Liver (tissue), 3 donors: Measurements from ENCODE around the gene LPP.

Experiments
- CTCF ChIP-seq: fragments of 150-350 bp; IDR thresholded peaks from 2 replicates; pipeline ENCODE4 v1.5.1; 2017; ENCODE audit warnings: improper control_type of control experiment, low read depth, low read length; ENCODE audit not compliant: missing input control
- FOXA1 ChIP-seq: IDR thresholded peaks from 2 replicates; pipeline ENCODE4 v1.6.1; 2016; ENCODE audit warnings: antibody characterized with exemption
- FOXA2 ChIP-seq: IDR thresholded peaks from 2 replicates; pipeline ENCODE4 v1.6.1; 2016; ENCODE audit warnings: antibody characterized with exemption
- HNF4G ChIP-seq: IDR thresholded peaks from 2 replicates; pipeline ENCODE4 v1.6.1; 2016; ENCODE audit warnings: antibody characterized with exemption
- JUND ChIP-seq, 2 donors: IDR thresholded peaks; 2 replicates each; pipeline ENCODE4 v1.6.1; 2016; ENCODE audit warnings: antibody characterized with exemption in 2 of 2
- RAD21 ChIP-seq, 2 donors: IDR thresholded peaks; 2 replicates each; pipeline ENCODE4 v1.6.1; 2016; ENCODE audit warnings: antibody characterized with exemption in 2 of 2, mild to moderate bottlenecking in 2 of 2
- SP1 ChIP-seq: IDR thresholded peaks from 2 replicates; pipeline ENCODE4 v1.6.1; 2018; ENCODE audit warnings: antibody characterized with exemption, mild to moderate bottlenecking
- TAF1 ChIP-seq: conservative IDR thresholded peaks from 2 replicates; pipeline ENCODE4 v1.6.1; 2016; ENCODE audit warnings: antibody characterized with exemption, mild to moderate bottlenecking
- TF ChIP-seq, protein P1 (sequence below): IDR thresholded peaks from 2 replicates; pipeline ENCODE4 v1.6.1; 2016; ENCODE audit warnings: antibody characterized with exemption
- TF ChIP-seq, protein P2 (sequence below): IDR thresholded peaks from 2 replicates; pipeline ENCODE4 v1.6.1; 2016; ENCODE audit warnings: antibody characterized with exemption
- donor health status: healthy.
- donor health status: healthy.

DNA sequence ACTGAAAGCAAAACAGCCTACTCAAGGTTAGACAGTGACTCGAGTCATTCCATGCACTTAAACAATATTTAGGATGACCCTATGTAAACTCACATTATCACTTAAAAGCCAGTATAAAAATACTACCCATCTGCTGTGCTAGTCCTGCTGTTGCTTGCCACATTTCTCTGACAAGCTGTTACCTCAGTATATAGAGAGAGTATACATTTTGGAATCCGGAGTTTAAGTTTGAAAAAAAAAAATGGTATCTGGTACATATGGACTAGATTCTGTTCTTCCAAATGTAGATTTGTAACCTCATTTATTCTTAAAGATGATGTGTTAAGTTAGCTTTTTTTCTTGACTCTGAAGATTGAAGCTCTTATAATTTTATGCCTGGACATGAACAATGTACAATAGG, 514.0 kb downstream of the LPP start:
- no peak for TF ChIP-seq CTCF
- TF ChIP-seq RAD21 (IDR thresholded peaks at IDR 0.05): no peak
- TF ChIP-seq, protein P1, sequence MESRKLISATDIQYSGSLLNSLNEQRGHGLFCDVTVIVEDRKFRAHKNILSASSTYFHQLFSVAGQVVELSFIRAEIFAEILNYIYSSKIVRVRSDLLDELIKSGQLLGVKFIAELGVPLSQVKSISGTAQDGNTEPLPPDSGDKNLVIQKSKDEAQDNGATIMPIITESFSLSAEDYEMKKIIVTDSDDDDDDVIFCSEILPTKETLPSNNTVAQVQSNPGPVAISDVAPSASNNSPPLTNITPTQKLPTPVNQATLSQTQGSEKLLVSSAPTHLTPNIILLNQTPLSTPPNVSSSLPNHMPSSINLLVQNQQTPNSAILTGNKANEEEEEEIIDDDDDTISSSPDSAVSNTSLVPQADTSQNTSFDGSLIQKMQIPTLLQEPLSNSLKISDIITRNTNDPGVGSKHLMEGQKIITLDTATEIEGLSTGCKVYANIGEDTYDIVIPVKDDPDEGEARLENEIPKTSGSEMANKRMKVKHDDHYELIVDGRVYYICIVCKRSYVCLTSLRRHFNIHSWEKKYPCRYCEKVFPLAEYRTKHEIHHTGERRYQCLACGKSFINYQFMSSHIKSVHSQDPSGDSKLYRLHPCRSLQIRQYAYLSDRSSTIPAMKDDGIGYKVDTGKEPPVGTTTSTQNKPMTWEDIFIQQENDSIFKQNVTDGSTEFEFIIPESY: no peak
- TF ChIP-seq JUND (IDR thresholded peaks at IDR 0.05): no peak
- TF ChIP-seq FOXA2: no peak
- no peak for TF ChIP-seq SP1
- no peak for TF ChIP-seq FOXA1
- TF ChIP-seq HNF4G: no peak
- TF ChIP-seq, protein P2, sequence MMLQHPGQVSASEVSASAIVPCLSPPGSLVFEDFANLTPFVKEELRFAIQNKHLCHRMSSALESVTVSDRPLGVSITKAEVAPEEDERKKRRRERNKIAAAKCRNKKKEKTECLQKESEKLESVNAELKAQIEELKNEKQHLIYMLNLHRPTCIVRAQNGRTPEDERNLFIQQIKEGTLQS: no peak
- TF ChIP-seq TAF1: no peak
